Measurements from ENCODE around the gene CST8.

CST8 gene

DNA sequence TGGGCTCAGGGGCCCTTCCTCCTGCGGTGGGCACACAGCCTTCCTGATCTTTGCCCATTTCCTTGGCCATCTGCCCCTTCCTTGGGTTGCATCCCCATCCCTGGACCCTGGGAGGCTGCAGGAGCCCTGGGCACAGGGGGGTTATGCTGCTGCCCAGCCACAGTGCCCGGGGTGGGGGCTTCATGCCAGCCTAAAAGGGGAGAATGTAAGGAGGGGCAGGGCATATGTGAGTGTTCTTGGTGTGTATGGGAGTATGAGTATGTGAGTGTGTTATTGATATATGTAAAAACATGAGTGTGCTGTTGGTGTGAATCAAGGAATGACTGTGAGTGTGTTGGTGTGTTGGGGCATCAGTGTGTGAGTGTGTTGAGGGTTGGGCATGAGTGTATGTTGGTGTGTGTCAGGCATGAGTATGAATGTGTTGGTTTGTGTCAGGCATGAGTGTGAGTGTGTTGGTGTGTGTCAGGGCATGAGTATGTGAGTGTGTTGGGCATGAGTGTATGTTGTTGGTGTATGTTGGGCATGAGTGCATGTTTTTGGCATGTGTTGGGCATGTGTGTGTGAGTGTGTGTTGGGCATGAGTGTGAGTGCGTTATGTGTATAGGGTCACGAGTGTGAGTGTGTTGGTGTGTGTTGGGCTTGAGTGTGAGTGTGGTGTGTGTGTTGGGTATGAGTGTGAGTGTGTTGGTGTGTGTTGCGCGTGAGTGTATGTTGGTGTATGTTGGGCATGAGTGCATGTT, 14.7 kb upstream of the CST8 start:
- DNase-seq (ENCODE audit: low read depth, low spot score) = no peak

DNA sequence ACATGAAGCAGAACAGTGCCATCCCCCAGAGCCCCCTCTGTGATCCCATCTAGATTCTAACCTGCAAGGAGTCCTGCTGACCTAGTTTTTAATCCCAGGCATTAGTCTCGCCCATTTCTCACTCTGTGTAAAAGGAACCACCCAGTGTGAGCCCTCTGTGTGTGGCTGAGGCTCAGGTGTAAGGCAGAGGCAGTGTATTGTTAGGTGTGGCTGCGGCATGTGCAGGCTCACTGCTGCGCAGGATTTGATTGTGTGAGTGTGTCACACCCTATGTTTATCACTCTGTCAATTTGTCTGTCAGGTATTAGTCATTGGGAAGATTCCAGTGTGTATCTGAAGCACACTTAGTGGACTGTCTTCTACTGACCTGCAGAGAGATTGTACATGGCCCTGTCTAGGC, 13.7 kb upstream of the CST8 start:
- no peak for DNase-seq (ENCODE audit: low read depth, low spot score)

- no peak for DNase-seq (ENCODE audit: low read depth, low spot score)
These were observed 11.9 kb upstream of the CST8 start for GRCh38 chr20:23479043-23479442.

DNA sequence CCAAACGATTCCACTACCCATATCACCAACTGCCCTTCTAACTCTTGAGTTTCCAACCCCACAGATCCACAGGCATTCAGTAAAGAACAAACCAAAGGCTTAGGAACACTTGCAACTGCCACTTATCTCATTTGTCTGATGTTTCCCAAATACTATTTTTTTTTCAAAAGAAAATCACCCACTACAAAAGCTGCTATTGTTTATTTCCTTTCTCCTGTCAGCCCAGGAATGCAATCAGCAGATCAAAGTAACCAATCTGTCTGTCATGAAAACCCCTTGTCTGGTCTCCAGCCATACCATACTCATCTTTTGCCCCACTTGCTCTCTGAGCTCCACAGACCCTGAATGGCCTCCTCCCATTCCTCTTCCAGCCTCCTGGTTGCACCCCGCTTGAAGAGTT, 8.8 kb upstream of the CST8 start:
- no peak for DNase-seq (ENCODE audit: low read depth, low spot score)

DNA sequence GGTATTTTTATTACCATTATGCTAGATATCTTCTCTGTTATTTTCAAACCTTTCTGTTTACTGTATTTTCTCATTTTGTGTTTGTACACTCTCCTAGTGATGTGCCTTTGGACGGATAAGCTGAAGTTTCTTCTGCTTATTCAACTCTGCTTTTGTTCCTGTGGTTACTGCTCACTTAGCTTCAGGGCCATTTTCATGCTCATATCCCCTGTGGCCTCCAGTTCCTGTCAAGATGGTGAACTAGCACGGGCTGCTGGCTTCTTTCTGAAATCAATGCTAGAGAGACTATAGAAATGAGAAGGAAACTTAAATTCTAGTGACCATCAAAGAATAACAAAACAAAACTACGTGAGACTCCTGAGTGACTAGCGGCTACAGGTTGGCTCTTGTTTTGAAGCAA, 6.8 kb upstream of the CST8 start:
- DNase-seq (ENCODE audit: low read depth, low spot score) = no peak

DNA sequence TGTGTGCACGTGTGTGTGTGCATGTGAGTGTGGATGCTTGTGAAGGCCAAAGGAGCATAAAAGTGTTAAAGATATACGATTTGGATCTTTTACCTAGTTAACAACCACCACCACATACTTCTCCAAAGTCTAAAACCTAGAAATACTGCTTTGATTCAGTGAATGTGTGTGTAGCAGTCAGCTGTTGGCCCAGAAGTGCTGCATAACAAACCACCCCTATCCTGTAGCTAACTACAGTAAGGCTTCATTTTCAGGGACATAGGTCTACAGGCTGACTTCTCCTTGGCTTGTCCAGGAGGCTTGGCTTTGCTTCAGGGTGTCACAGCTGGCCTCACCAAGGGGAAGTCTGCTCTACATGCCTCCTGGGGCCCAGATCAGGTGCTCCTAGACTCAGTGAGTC, 2.4 kb upstream of the CST8 start:
- no peak for DNase-seq (ENCODE audit: low read depth, low spot score)

GRCh38 chr20:23488996-23489395, 1.9 kb upstream of the CST8 start:
- DNase-seq (ENCODE audit: low read depth, low spot score) = no peak

- no peak for DNase-seq (ENCODE audit: low read depth, low spot score)
These were observed 1.4 kb downstream of the CST8 start for GRCh38 chr20:23492292-23492691.

GRCh38 chr20:23493172-23493772, 2.4 kb downstream of the CST8 start:
- DNase-seq (ENCODE audit: low read depth, low spot score) = no peak

DNA sequence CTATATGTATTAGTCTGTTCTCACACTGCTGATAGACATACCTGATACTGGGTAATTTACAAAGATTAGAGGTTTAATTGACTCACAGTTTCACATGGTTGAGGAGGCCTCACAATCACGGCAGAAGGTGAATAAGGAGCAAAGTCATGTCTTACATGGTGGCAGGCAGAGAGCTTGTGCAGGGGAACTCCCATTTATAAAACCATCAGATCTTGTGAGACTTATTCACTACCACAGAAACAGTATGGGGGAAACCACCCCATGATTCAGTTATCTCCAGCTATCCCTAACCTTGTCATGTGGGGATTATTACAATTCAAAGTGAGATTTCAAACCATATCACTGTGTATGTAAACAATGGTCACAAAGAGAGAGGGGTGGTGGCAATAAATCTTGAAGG, 6.6 kb downstream of the CST8 start:
- DNase-seq (ENCODE audit: low read depth, low spot score) = no peak

DNA sequence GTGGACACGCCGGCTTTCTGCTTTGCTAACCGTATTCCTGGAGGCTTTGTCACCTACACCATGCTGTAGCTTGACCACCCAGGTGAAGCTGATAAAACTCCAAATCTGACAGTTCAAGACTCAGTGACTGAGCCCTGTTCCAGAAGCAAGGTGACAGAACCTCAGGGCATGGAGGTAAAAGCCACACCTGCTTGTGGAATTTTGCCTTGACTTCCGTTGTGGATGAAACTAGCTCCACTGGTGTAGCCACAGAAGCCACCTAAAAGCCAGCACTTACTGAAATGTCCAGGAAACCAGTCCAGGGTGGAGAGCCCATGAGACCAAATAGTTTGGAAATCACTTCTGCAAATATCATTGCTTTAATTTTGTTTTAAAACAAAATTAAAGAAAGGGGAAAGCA, 11.0 kb downstream of the CST8 start:
- no peak for DNase-seq (ENCODE audit: low read depth, low spot score)

GRCh38 chr20:23503649-23504048, 12.7 kb downstream of the CST8 start:
- DNase-seq (ENCODE audit: low read depth, low spot score) = no peak

- no peak for DNase-seq (ENCODE audit: low read depth, low spot score)
These were observed 16.4 kb downstream of the CST8 start for GRCh38 chr20:23507346-23507745.

GRCh38 chr20:23508449-23509229, 17.7 kb downstream of the CST8 start:
- no peak for DNase-seq (ENCODE audit: low read depth, low spot score)

- DNase-seq (ENCODE audit: low read depth, low spot score) = no peak
These were observed 18.5 kb downstream of the CST8 start for GRCh38 chr20:23509247-23509913.

GRCh38 chr20:23510000-23510590, 19.2 kb downstream of the CST8 start:
- DNase-seq (ENCODE audit: low read depth, low spot score) = no peak

GRCh38 chr20:23513164-23513563, 22.2 kb downstream of the CST8 start:
- DNase-seq (ENCODE audit: low read depth, low spot score) = no peak

- no peak for DNase-seq (ENCODE audit: low read depth, low spot score)
These were observed 23.9 kb downstream of the CST8 start for GRCh38 chr20:23514848-23515247.

DNA sequence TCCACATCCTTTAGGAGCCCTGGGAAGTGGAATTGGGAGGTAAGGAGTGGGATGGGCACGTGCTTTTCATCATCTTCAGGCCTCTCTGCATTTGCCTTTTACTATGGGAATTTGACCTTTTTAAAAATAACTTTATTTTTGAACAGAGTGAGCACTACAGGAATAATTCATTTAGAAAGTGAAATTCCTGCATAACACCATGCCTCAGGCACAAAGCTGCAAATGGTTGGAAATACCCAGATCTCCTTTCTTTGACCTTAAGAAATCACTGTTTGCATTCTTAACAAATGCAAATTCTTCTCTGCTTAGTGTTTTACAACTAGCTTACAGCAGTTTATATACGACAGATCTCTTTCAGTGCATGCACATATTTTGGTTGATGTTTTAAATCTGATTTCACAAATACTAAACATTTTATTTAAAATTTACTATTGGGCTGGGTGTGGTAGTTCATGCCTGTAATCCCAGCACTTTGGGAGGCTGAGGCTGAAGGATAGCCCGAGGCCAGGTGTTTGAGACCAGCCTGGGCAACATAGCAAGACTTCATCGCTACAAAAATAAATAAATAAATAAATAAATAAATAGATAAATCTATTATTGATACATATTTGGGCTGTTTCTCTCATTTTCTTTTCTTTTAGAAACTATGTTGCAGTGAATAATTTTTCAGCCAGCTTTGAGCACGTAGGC, 24.5 kb downstream of the CST8 start:
- DNase-seq (ENCODE audit: low read depth, low spot score) = no peak

GRCh38 chr20:23517719-23518118, 26.8 kb downstream of the CST8 start:
- no peak for DNase-seq (ENCODE audit: low read depth, low spot score)

- DNase-seq (ENCODE audit: low read depth, low spot score) = no peak
These were observed 28.6 kb downstream of the CST8 start for GRCh38 chr20:23519556-23519955.
